ENCODE measurements around the gene PIM3. TPM values are rescaled to one million over a fixed set of nuclear protein-coding genes. Genes with fewer than 3 reads are reported as not detected.
A peak's percentile ranks its signal among the peaks of the same experiment; 100 is the strongest.

PIM3 gene
- total and polyA plus RNA-seq, 2 of the 8 experiments (the other 6 are each of a cell fraction or from before 2014, with no cell fraction given) = 22.6 to 30.0 TPM

DNA sequence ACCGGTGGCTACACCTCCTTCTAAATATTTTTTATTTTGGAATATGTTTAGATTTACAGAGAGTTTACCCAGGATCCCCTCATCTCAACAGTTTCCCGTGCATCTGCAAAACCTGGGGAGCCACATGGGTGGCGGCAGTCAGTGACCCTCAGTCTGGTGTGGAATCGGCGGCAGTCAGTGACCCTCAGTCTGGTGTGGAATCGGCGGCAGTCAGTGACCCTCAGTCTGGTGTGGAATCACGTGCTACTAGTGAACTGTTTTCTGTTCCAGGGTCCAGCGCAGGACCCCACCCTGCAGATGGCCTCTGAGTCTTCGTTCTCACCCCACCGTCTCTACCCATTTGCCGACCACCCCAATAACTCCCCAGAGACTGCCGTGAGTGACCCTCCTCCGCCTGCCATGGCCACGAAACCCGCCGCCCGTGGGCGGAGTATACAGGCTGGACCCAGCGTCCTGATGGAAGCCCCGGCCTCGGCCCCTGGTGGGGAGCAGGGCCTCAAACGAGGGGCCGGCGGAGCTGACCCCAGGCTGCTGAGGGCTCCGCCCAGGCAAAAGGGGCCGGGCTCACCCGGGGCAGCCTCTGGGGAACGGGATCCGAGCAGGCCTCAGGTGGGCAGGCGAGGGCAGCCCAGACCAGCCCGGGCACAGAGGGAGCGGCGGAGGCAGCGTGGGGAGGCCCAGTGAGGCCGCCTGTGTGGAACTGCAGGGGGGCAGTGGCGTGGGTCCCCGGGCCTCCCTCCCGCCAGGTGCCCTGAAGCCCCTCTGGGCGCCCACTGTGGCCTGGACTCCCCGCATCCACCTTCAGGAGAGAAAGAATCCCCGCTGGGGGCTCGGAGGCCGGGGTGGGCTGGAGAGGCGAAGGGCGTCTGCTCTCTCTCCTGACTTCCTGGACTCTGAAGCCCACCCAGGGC is 49.4 kb downstream of the PIM3 start:
- no peaks in the 10 kb centered on the region for H3K9me3 ChIP-seq (ENCODE audit: insufficient read depth in 2 of 2, low read depth in 1 of 2, low read length in 1 of 2)
- TF ChIP-seq CTBP2 (IDR thresholded peaks at IDR 0.05; ENCODE audit: borderline replicate concordance, insufficient read depth, insufficient read length, low read length) (no peak), SIN3A (conservative IDR thresholded peaks at IDR 0.05 in 1 of 2, IDR thresholded peaks at IDR 0.05 in 1 of 2; ENCODE audit: low read depth in 1 of 2, low read length in 2 of 2) (no peak), SP4 (IDR thresholded peaks at IDR 0.05; ENCODE audit: low read length) (no peak), POLR2A (IDR thresholded peaks at IDR 0.05; ENCODE audit: control extremely low read depth in 1 of 2, low read depth in 2 of 2, low read length in 2 of 2) (no peak), BACH1 (IDR thresholded peaks at IDR 0.05; ENCODE audit: low read length) (no peak), RFX5 (IDR thresholded peaks at IDR 0.05; ENCODE audit: borderline replicate concordance, low read depth, low read length) (no peak), TEAD4 (IDR thresholded peaks at IDR 0.05; ENCODE audit: low read depth, low read length) (no peak), SIX5 (IDR thresholded peaks at IDR 0.05; ENCODE audit: low read depth, low read length) (no peak)
- TF ChIP-seq, protein P1, sequence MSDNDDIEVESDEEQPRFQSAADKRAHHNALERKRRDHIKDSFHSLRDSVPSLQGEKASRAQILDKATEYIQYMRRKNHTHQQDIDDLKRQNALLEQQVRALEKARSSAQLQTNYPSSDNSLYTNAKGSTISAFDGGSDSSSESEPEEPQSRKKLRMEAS (IDR thresholded peaks at IDR 0.05) = no peak
- no peak overlapping the region for H3K23ac ChIP-seq (ENCODE audit: insufficient read length)
- H3K4me3 ChIP-seq (ENCODE audit: extremely low read depth in 1 of 4, insufficient read depth in 2 of 4, low read depth in 3 of 4, low read length in 4 of 4) = peak overlapping the region in 1 of 4 experiments; percentile 51; a peak in 2 of 8 replicates
- ChIA-PET POLR2A (ENCODE audit: partially characterized antibody) (no interaction called here), CTCF (ENCODE audit: partially characterized antibody) (interaction anchor here (0.9 to 1.6 kb wide), 4 partner anchors 17 to 50 kb away, joined by 3 to 8 read pairs (median 6); no protein-coding TSS in a partner anchor)
- no peak overlapping the region for H2BK12ac ChIP-seq (ENCODE audit: low read depth, low read length)
- H4K8ac ChIP-seq (ENCODE audit: extremely low read depth, insufficient read depth, low read length) = no peak overlapping the region; the same call in 1 of the 2 replicates
- no peak overlapping the region for H3K4ac ChIP-seq (replicated peaks; ENCODE audit: insufficient read length, low read depth, low read length)
- H3K27me3 ChIP-seq (replicated peaks in 1 of 4; ENCODE audit: control insufficient read depth in 3 of 4, extremely low read depth in 1 of 4, insufficient read depth in 3 of 4, low read length in 3 of 4) = peaks cover 15 to 50% (median 38%) of the 10 kb centered on the region in 4 experiments
- 81% methylated on average over 32 of the region's 46 CpGs; no CpG with 5 or more reads in 1 of the 2 experiments for WGBS, 2 experiments (ENCODE audit: extremely low coverage in 1 of 2, insufficient coverage in 1 of 2, insufficient read length in 1 of 2, insufficient replicate concordance in 2 of 2, low coverage in 1 of 2, low lambda C conversion rate in 2 of 2, missing lambda C conversion rate in 1 of 2)
- peaks cover 0 to 25% (median 16%) of the 10 kb centered on the region in 4 experiments; a peak in 6 of 7 replicates for H3K4me1 ChIP-seq (replicated peaks in 1 of 4; ENCODE audit: control insufficient read depth in 3 of 4, insufficient read depth in 4 of 4, low read length in 3 of 4)
- H3K27ac ChIP-seq (ENCODE audit: low read depth, low read length) = no peak overlapping the region
- H4K91ac ChIP-seq (replicated peaks; ENCODE audit: insufficient read length, low read length) = no peak overlapping the region
- no peak overlapping the region for H2AFZ ChIP-seq (ENCODE audit: low read length)
- H2BK20ac ChIP-seq (ENCODE audit: low read length) = no peak overlapping the region
- no peak overlapping the region for H3K14ac ChIP-seq (ENCODE audit: insufficient read length)
- no peaks in the 10 kb centered on the region for H3K79me2 ChIP-seq (ENCODE audit: control insufficient read depth in 1 of 2, insufficient read depth in 2 of 2, low read length in 2 of 2)
- H4K20me1 ChIP-seq (replicated peaks in 1 of 2; ENCODE audit: control insufficient read depth in 1 of 2, insufficient read depth in 2 of 2, low read length in 2 of 2) = peaks cover 0 to 2% of the 10 kb centered on the region in 2 experiments
- no peaks in the 10 kb centered on the region; the same call in 1 of the 2 replicates for H3K79me1 ChIP-seq (ENCODE audit: low read depth, low read length)
- H2AK5ac ChIP-seq (ENCODE audit: low read depth, low read length) = no peak overlapping the region
- H2BK15ac ChIP-seq (ENCODE audit: low read length) = peak overlapping the region; percentile 61; the same call in 1 of the 2 replicates
- H3K18ac ChIP-seq (ENCODE audit: extremely low read depth, low read length) = no peak overlapping the region; the same call in 1 of the 2 replicates
- peak overlapping the region; percentile 26 to 56 for H3K4me2 ChIP-seq (ENCODE audit: insufficient read depth in 1 of 2, low read depth in 2 of 2, low read length in 2 of 2)
- H3K36me3 ChIP-seq (ENCODE audit: control insufficient read depth in 2 of 4, insufficient read depth in 4 of 4, low read length in 3 of 4) = no peaks in the 10 kb centered on the region
- H2BK5ac ChIP-seq (ENCODE audit: low read depth, low read length) = no peak overlapping the region
- H2BK120ac ChIP-seq (replicated peaks; ENCODE audit: low read depth, low read length) = no peak overlapping the region
- FAIRE-seq = no peak
- DNase-seq (ENCODE audit: low read depth in 1 of 2, low spot score in 2 of 2) = peak in 1 of 2 experiments; percentile 49
- no peak overlapping the region for H4K5ac ChIP-seq (ENCODE audit: insufficient read length, low read depth, low read length)
- peaks cover 8% of the 10 kb centered on the region; the same call in 1 of the 2 replicates for H3K23me2 ChIP-seq (ENCODE audit: low read depth, low read length)
- no peak overlapping the region for H3K56ac ChIP-seq (replicated peaks; ENCODE audit: insufficient read length, low read depth, low read length)
- no peak overlapping the region for H3K9ac ChIP-seq (replicated peaks in 1 of 4; ENCODE audit: extremely low read depth in 1 of 4, low read depth in 3 of 4, low read length in 3 of 4)

Measured in H1 (cell line).